ENCODE measurements around the gene EIF5AL1.

The EIF5AL1 gene

DNA sequence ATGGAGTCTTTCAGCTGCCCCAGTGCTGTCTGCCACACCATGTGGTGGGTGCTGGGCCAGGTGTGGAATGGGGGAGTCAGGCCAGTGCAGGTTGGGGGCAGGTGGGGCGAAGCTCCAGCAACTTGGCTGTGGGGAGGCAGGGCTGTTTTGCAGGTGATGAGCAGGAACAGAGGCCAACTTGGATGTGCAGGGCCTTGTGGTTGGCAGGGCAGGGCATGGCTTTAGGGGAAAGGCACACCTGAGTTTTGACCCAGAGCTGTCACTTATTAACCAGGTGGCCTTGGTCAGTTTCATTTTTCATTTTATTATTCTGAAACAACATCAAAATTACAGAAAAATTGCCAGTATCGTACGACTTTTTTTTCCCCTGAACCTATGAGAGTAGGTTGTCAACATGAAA is 48.9 kb downstream of the EIF5AL1 start:
- DNase-seq = no peak

DNA sequence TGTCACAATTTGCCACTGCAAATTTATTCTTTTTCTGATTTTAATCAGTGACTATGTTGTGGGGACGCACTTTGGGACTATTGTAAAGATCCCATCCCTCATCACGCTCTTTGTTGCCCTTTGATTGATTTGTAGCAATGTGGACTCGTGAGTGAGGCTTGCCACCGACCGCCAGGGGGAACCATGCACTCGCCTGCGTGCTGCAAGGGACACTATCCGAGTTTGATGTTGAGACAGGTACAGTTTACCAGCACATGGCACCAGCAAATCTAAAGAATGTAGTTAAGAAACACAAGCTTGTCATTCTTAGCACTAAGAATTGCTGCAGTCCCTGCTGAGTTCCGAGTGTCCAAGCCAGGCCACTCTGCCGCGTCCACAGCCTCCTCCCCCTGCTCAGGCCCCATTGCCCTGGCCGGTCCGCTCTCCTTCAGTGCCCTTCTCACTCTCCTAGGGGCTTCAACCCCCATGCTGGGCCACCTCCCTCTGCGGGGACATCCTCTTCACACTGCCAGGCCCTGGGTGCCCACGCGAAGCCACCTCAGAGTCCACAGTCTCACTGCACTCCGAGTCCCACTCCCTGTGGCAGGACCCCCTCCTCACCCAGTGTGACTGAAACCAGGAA is 49.9 kb downstream of the EIF5AL1 start:
- peak; percentile 58 for DNase-seq

DNA sequence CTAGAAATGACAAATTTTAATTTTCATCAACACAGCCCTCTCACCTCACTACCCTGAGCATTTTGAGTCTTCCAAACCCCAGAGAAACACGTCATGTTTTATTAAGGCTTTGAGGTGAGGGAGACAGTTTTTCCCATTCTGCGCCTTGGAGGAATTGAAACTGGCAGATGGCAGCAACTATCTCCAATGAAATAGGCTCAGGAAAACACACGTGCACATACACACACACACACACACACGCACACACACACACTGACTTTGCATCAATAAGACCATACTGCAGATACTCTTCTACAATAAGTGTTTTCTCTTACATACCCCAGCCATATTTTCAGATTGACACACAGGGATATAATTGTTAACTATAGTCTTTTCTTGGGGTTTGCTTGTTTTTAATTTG is 51.1 kb downstream of the EIF5AL1 start:
- no peak for DNase-seq

Data from fibroblast of upper back skin (primary cell).